ENCODE results near the gene DSCAM.

The DSCAM gene

DNA sequence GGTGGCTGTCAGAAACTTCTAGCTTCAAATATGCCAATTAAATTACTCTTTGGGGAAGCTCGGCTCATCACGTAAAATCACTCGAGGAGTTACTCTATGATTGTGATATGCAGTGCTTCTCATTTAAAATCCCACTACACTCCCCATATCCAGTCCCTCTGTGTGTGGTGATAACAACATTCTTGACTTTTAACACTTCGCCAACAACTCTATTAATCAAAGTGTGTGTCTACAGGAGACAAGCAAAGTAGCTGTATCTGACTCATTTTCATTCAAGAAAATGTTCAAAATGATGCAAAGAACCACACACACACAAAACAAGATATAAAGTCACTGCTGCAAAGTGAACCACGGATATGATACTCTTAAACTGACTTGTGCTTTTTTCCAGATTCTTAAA is 341.3 kb downstream of the DSCAM start:
- TF ChIP-seq, protein P1, sequence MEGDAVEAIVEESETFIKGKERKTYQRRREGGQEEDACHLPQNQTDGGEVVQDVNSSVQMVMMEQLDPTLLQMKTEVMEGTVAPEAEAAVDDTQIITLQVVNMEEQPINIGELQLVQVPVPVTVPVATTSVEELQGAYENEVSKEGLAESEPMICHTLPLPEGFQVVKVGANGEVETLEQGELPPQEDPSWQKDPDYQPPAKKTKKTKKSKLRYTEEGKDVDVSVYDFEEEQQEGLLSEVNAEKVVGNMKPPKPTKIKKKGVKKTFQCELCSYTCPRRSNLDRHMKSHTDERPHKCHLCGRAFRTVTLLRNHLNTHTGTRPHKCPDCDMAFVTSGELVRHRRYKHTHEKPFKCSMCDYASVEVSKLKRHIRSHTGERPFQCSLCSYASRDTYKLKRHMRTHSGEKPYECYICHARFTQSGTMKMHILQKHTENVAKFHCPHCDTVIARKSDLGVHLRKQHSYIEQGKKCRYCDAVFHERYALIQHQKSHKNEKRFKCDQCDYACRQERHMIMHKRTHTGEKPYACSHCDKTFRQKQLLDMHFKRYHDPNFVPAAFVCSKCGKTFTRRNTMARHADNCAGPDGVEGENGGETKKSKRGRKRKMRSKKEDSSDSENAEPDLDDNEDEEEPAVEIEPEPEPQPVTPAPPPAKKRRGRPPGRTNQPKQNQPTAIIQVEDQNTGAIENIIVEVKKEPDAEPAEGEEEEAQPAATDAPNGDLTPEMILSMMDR (IDR thresholded peaks at IDR 0.05) = no peak

DNA sequence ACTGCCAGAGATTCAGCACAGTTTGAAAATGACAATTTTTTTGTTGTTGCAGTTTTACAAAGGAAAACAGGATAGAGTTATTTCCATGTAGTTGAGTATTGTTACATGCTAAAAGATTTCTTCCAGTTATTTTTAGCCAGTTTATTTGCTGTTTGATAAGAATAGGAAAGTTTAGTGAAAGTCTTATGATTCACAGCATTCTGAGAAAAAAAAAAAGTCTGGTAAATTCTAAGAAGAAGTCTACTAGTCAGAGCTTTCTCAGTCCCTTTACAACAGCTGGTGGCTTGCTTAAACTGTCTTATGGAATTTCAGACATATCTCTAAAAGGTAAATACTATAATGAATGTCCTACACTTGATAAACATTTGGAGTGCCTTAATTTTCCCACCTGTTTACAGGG is 341.7 kb downstream of the DSCAM start:
- TF ChIP-seq, protein P1 (IDR thresholded peaks at IDR 0.05) = no peak

DNA sequence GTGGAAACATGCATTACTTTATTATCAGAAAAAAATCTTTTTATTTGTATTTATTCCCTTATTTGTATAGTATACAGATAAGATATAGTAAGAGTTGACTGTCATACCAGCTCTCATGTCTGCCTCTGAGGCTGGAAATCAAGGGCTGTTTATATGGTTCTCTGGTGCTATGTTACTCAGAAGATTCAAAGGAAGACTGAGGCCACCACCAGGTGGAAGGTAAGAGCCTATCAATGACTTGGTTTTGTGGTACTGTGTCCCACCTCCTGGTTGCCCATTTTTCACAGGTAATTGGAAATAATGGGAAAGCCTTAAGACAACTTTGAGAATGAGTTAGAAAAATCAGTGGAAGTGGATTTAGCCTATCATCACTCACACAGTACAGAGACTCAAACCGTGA is 342.1 kb downstream of the DSCAM start:
- TF ChIP-seq, protein P1 (IDR thresholded peaks at IDR 0.05) = no peak

DNA sequence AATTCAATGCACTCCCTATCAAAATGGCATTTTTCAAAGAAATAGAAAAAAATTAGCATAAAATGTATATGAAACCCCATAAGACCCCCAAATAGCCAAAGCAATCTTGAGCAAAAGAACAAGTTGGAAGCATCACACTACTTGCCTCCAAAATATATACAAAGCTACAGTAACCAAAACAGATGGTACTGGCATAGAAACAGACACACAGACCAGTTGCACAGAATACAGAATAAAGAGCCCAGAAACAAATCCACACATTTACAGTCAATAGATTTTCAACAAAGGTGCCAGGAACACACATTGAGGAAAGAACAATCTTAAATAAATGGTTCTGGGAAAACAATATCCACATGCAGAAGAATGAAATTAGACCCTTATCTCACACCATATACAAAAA is 350.8 kb downstream of the DSCAM start:
- TF ChIP-seq, protein P1 (IDR thresholded peaks at IDR 0.05) = no peak

DNA sequence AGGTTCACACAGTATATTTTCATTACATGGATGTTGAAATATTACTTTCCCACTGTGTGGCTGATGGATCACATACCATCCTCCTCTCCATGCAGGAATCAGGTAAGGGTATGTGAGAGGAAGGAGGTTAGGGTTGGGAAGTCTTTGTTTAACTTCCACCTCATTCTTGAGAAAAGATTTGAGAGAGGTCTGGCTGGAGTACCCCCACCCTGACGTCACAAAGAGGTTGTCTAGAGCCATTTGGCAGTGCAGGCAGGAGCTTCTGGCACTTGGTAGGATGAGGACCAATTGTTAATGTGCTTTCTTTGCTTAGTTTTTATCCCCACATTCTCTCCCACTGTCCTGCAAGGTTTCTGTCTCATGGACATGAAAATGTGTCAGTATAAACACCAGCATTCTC is 356.6 kb downstream of the DSCAM start:
- TF ChIP-seq, protein P1 (IDR thresholded peaks at IDR 0.05) = no peak

DNA sequence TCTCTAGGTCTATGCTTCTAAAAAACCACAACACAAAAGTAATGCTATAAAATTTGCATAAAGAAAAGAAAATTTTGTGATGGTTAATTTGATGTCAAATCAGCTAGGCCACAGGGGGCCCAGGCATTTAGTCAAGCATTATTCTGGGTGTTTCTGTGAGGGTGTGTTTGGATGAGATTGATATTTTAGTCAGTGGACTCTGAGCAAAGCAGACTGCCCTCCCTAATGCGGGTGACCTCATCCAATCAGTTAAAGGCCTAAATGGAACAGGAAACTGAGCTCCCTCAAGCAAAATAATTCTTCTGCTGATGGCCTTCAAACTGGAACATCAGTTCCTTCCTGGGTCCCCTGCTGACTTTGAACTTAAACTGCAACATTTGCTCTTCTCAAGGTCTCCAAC is 358.0 kb downstream of the DSCAM start:
- TF ChIP-seq, protein P1 (IDR thresholded peaks at IDR 0.05) = no peak

DNA sequence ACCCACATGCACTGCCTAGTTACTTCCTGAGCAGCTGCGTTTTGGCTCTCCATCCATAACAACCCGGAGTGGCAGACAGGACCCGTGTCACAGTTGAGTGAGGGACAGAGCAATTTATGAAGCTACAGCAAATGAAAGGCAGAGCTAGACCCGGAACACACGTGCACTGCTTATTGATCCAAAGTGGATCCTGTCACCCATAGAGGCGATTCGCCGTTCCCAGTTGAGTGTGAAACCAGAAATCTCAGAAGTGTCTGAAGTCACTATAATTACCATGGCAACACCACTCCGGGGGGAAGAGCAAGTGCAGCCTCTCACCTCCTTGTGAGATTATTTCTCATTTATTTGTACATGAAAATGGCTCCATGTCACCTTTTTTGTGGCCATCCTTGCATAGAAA is 365.2 kb downstream of the DSCAM start:
- TF ChIP-seq, protein P1 (IDR thresholded peaks at IDR 0.05) = no peak

DNA sequence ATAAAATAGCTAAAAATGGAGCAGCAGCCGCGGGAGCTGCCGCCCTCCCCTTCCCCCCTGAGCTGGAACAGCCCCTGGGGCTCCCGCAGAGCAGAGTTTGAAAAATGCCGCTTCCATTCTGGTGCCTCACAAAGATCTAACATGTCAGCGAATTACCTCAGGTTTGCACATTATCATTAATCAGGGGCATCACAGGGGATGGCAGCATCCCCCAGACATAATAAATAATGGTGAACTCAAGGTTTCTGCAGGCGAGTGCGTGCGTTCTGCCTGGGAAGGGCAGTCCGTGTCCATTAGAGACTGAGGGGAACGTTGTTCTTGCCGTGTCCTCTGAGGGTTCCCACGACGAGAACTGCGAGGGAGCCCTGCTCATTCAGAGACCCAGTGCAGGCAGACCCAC is 372.4 kb downstream of the DSCAM start:
- TF ChIP-seq, protein P1 (IDR thresholded peaks at IDR 0.05) = no peak
